ENCODE results near the gene MSANTD1. TPM values are rescaled to one million over a fixed set of nuclear protein-coding genes. Genes with fewer than 3 reads are reported as not detected.

The MSANTD1 gene
- total RNA-seq, 1 experiment from 2014 or later = 0.20 TPM

GRCh38 chr4:3213661-3214250, 35.2 kb upstream of the MSANTD1 start:
- in situ Hi-C loops (cut with HindIII; ENCODE audit: low sequenced_read_pairs) = no loop called here
- DNase-seq (ENCODE audit: low spot score) = no peak

DNA sequence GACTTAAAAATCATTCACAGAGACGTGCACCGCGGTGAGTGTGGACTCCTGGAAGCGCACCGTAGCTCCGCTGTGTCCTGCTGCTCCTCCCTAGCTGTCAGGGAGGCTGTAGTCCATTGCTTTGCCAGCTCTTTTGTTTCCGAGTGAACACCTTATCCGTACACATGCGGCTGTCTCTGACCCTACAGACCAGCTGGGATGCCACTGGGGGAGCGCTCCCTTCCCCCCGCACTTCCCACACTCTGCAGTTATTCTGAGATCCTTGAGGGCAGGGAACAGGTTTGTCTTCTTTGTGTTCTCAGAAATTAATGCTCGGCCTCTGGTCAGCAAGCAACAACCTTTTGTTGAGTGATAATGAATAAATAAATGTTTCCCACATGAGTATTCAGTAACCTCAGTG, 33.7 kb upstream of the MSANTD1 start:
- peak; percentile 54 for DNase-seq (ENCODE audit: low spot score)
- in situ Hi-C loops (cut with HindIII; ENCODE audit: low sequenced_read_pairs) = no loop called here

GRCh38 chr4:3215733-3216132, 33.2 kb upstream of the MSANTD1 start:
- in situ Hi-C loops (cut with HindIII; ENCODE audit: low sequenced_read_pairs) = no loop called here

DNA sequence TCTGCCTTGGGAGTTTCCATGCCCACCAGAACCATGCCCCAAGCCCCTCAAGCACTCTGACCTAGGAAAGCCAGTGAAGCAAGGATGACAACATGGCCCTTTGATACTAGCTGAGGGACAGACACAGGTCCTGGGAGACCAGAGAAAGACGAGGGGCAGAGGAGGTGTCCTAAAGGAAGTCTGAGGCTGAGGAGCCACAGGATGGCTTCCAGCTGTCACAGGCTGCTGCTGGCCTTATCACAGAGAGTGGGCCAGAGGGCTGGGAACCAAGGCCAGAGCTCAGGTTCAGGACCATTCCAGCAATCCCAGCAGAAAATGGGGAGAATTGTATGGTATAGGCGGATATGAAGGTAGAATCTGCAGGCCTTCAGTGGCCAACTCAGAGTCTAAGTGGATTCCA, 31.7 kb upstream of the MSANTD1 start:
- in situ Hi-C loops (cut with HindIII; ENCODE audit: low sequenced_read_pairs) = no loop called here

More at GRCh38 chr4:3215733-3216132, 33.2 kb upstream of the MSANTD1 start:
- DNase-seq (ENCODE audit: low spot score) = no peak

DNA sequence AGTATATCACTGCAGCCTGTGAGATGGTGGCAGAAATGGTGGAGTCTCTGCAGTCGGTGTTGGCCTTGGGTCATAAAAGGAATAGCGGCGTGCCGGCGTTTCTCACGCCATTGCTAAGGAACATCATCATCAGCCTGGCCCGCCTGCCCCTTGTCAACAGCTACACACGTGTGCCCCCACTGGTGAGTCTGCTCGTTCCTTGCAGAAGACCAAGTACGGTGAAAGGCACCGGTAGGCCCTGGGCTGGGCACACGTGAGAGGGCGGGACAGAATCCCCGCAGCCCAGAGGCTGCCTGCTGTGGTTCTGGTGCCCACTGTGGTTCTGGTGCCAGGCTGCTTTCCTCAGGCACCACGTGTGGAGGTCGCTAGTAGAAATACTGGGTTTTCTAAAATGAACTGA, 31.2 kb upstream of the MSANTD1 start:
- DNase-seq (ENCODE audit: low spot score) = no peak
- in situ Hi-C loops (cut with HindIII; ENCODE audit: low sequenced_read_pairs) = no loop called here

More for the DNA sequence above, 31.7 kb upstream of the MSANTD1 start:
- DNase-seq (ENCODE audit: low spot score) = no peak

- in situ Hi-C loops (cut with HindIII; ENCODE audit: low sequenced_read_pairs) = no loop called here
- no peak for DNase-seq (ENCODE audit: low spot score)
Measured at GRCh38 chr4:3218824-3219760, 29.9 kb upstream of the MSANTD1 start.

DNA sequence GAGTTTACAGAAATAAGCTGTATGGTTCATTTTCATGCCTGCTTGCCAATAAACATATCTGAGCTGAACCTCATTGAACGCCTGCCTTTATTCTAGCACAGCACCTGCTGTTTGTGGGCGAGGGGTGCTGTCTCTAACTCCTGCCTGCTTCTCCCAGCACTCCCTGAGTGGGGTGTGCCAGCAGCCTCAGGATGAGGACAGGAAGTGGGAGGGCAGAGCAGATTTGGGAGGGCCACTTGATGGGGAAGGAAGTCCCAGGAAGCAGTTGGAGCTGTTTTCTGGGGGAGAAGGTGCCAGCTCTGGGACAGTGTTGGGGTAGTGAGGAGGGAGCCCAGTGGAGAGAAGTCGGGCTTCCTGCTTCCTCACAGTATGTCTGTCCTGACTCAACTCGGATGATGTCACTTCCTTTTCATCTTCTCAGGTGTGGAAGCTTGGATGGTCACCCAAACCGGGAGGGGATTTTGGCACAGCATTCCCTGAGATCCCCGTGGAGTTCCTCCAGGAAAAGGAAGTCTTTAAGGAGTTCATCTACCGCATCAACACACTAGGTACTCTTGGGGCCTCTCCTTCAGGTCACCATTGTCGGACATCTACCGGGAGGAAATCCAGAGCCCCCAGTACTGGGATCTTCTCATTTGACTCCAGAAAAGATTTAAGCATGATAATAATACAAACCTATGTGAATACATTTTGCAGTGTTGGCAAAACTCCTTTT, 29.0 kb upstream of the MSANTD1 start:
- peak; percentile 21 for DNase-seq (ENCODE audit: low spot score)
- in situ Hi-C loops (cut with HindIII; ENCODE audit: low sequenced_read_pairs) = no loop called here

- in situ Hi-C loops (cut with HindIII; ENCODE audit: low sequenced_read_pairs) = no loop called here
- peak; percentile 96 for DNase-seq (ENCODE audit: low spot score)
Measured at GRCh38 chr4:3220476-3221183, 28.3 kb upstream of the MSANTD1 start.

GRCh38 chr4:3221184-3221494, 27.8 kb upstream of the MSANTD1 start:
- no peak for DNase-seq (ENCODE audit: low spot score)
- in situ Hi-C loops (cut with HindIII; ENCODE audit: low sequenced_read_pairs) = no loop called here

- no peak for DNase-seq (ENCODE audit: low spot score)
- in situ Hi-C loops (cut with HindIII; ENCODE audit: low sequenced_read_pairs) = no loop called here
Measured at GRCh38 chr4:3221996-3222395, 27.0 kb upstream of the MSANTD1 start.

DNA sequence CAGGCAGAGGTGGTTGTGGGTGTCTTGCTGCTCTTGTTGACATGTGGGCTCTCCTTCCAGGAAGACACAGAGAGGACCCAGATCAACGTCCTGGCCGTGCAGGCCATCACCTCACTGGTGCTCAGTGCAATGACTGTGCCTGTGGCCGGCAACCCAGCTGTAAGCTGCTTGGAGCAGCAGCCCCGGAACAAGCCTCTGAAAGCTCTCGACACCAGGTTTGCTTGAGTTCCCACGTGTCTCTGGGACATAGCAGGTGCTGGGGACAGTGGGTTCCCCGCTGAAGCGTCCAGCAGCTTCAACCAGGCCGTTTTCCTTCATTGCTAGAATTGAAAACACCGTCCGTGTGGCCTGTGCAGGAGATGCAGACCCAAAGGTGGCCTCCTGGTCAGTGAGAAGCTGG, 25.6 kb upstream of the MSANTD1 start:
- no peak for DNase-seq (ENCODE audit: low spot score)
- in situ Hi-C loops (cut with HindIII; ENCODE audit: low sequenced_read_pairs) = no loop called here

DNA sequence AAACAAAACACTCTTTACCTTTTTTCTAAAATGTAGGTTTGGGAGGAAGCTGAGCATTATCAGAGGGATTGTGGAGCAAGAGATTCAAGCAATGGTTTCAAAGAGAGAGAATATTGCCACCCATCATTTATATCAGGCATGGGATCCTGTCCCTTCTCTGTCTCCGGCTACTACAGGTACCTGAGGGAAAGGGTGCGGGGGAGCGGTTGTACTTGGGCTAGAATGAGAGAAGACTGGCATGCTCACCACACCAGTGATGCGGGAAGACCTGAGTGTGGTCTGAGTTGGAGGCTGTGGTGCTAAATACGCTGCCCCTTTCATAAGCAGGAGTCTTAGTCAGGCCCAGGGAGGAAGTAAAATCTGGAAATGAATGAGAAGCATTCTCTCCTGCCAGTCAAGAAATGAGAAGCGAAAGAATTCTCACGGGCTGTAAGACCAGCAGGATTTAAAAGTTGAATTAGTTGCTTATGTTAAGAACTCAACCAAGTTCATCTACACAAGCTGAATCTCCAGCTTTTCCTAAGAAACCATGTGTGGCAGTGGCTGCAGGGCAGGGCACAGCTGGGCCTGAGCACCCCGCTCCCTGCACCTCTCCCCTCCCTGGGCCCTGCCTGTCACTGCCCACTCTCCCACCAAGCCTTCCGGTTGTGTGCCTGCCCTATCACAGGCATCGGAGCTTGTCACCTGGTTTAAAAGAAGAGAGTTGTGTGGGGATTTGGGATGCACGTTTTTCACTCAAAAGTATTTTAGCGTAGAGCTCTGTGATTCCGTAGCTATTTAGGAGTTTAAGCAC, 24.8 kb upstream of the MSANTD1 start:
- DNase-seq (ENCODE audit: low spot score) = no peak
- in situ Hi-C loops (cut with HindIII; ENCODE audit: low sequenced_read_pairs) = no loop called here

DNA sequence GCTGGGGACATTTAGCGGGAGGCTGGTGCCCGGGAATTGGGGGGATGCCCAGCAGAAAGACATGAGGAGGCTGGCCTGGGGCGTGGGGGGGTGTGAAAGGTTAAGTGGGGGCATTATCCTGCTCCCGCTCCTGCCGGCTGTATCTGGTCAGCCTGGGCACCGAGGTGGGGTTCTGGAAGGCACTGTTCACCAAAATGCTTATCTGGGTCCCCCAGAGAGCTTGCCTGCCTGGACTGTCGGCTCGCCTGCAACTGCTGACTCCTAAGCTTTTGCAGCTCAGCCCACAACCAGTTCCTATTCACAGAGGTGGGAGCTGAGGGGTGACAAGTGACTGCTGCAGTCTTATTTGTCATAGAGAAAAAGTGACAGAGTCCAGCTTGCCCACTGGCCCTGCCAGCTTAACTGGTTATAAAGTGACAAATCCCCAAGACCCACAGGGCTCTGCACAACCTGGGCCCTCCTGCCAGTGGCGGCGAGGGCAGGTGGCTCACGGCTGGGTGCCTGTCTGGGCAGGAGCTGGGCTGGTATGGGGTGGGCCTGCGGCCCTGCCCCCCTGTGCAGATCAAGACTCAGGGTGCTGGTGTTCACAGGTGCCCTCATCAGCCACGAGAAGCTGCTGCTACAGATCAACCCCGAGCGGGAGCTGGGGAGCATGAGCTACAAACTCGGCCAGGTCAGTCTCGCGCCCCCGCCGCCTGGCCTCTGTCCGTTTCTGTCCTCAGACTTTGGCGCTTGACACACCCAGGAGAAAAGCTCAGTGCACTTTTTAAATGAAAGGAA, 23.7 kb upstream of the MSANTD1 start:
- DNase-seq (ENCODE audit: low spot score) = no peak
- in situ Hi-C loops (cut with HindIII; ENCODE audit: low sequenced_read_pairs) = no loop called here

DNA sequence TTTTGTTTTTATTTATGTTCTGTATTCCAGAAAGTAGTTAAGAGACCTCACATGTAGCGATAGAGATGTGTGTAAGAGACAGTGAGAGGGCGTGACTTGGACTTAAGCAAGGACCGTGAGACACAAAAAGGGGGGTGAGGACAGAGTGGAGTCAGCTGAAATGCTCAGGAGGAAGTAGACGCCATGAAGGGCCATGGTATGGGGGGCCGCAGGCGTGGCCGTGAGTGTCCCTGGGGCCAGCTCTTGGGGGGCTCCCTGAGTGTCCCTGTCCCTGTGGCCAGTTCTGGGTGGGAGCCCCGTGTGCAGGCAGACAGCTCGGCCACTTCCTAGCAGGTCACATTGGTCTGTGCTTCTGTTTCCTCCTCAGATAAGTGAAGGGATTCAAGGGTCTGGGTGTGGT, 23.0 kb upstream of the MSANTD1 start:
- no peak for DNase-seq (ENCODE audit: low spot score)

GRCh38 chr4:3226467-3226866, 22.5 kb upstream of the MSANTD1 start:
- DNase-seq (ENCODE audit: low spot score) = peak; percentile 38
- in situ Hi-C loops (cut with HindIII; ENCODE audit: low sequenced_read_pairs) = no loop called here

More for the DNA sequence above, 23.0 kb upstream of the MSANTD1 start:
- in situ Hi-C loops (cut with HindIII; ENCODE audit: low sequenced_read_pairs) = no loop called here

- no peak for DNase-seq (ENCODE audit: low spot score)
- in situ Hi-C loops (cut with HindIII; ENCODE audit: low sequenced_read_pairs) = no loop called here
Measured at GRCh38 chr4:3226944-3227343, 22.0 kb upstream of the MSANTD1 start.

- in situ Hi-C loops (cut with HindIII; ENCODE audit: low sequenced_read_pairs) = no loop called here
- peak; percentile 47 for DNase-seq (ENCODE audit: low spot score)
Measured at GRCh38 chr4:3227878-3228675, 20.9 kb upstream of the MSANTD1 start.
